Panc1 (cell line): ENCODE data around the gene NT5E. TPM values are rescaled to one million over a fixed set of nuclear protein-coding genes. Genes with fewer than 3 reads are reported as not detected.
A peak's percentile ranks its signal among the peaks of the same experiment; 100 is the strongest.

ENCODE experiments used
- ATAC-seq: fragments of 200-7000 bp; cut with Tn5 transposase; 2 replicates; pipeline ENCODE4 v1.9.1; 2020; ENCODE audit warnings: mild to moderate bottlenecking, moderate library complexity
- BruUV-seq: library from RNA; stranded (reverse); fragments of 400-500 nt; replicated peaks from 2 replicates; lab custom pipeline; 2021; lab: Mats Ljungman, UMichigan
- CTCF ChIA-PET: fragments of 300-600 bp; sonication (Branson Sonifier 250); formaldehyde crosslinking; loops from one replicate; lab custom pipeline; 2022; ENCODE audit warnings: antibody characterized with exemption; lab: Charles Lee
- POLR2A ChIA-PET: fragments of 300-600 bp; sonication (Branson Sonifier 250); formaldehyde crosslinking; loops from one replicate; lab custom pipeline; 2022; ENCODE audit warnings: antibody characterized with exemption; lab: Charles Lee
- DNase-seq: peaks from one replicate; pipeline ENCODE4 v3.0.0-alpha.2; 2010; ENCODE audit warnings: low read depth, low spot score
- H3K27ac ChIP-seq: 2 replicates; pipeline ENCODE4 v1.5.1; 2011; ENCODE audit warnings: mild to moderate bottlenecking, low read length, inconsistent platforms
- H3K27me3 ChIP-seq: fragments of 200-500 bp; sonication (Bioruptor generic); 2 replicates; pipeline ENCODE4 v1.6.0; 2014; ENCODE audit warnings: low read length, inconsistent platforms; ENCODE audit not compliant: control insufficient read depth, insufficient read depth
- H3K36me3 ChIP-seq: fragments of 200-500 bp; sonication (Bioruptor generic); 2 replicates; pipeline ENCODE4 v1.5.1; 2014; ENCODE audit warnings: inconsistent platforms, mild to moderate bottlenecking, low read length, moderate library complexity; ENCODE audit not compliant: control insufficient read depth, insufficient read depth
- H3K4me1 ChIP-seq: 2 replicates; pipeline ENCODE4 v1.5.1; 2011; ENCODE audit warnings: inconsistent platforms, mild to moderate bottlenecking, low read length, moderate library complexity; ENCODE audit not compliant: control insufficient read depth, insufficient read depth
- H3K4me3 ChIP-seq, 2 experiments: 2 replicates each; pipeline ENCODE4 v1.5.1; 2011 to 2012; ENCODE audit warnings: low read depth in 2 of 2, low read length in 2 of 2, mild to moderate bottlenecking in 2 of 2, inconsistent platforms in 1 of 2, moderate library complexity in 1 of 2
- H3K9me3 ChIP-seq: fragments of 200-500 bp; sonication (Bioruptor generic); 2 replicates; pipeline ENCODE4 v1.5.1; 2014; ENCODE audit warnings: low read depth, mild to moderate bottlenecking, inconsistent platforms, low read length, moderate library complexity; ENCODE audit not compliant: control insufficient read depth, insufficient read depth
- POLR2AphosphoS5 ChIP-seq: IDR thresholded peaks from 2 replicates; pipeline ENCODE4 v1.6.1; 2012; ENCODE audit warnings: mild to moderate bottlenecking, low read depth, low read length, moderate library complexity
- SIN3A ChIP-seq: IDR thresholded peaks from 2 replicates; pipeline ENCODE4 v1.6.1; 2012; ENCODE audit warnings: low read depth, mild to moderate bottlenecking, low read length, moderate library complexity, borderline replicate concordance; ENCODE audit not compliant: insufficient read depth
- TCF7L2 ChIP-seq: IDR thresholded peaks from 2 replicates; pipeline ENCODE4 v1.6.1; 2011; ENCODE audit warnings: mild to moderate bottlenecking, low read depth, low read length, inconsistent platforms
- in situ Hi-C: cut with HindIII; loops from 2 replicates; pipeline ENCODE4 v1.10.0; 2016; ENCODE audit warnings: low sequenced_read_pairs, low pct_unique_long_range_greater_than_20kb
- intact Hi-C: fragments of 100-400 bp; cut with micrococcal nuclease; formaldehyde crosslinking; loops from one replicate; pipeline ENCODE4 v1.10.0; 2022; ENCODE audit not compliant: unreplicated experiment
- total RNA-seq: library from RNA; stranded (reverse); gene quantifications from one replicate; pipeline ENCODE4 v1.2.1, GENCODE V29; 2021; ENCODE audit not compliant: unreplicated experiment
- TF ChIP-seq, protein P1 (sequence below): fragments of 450-650 bp; IDR thresholded peaks from 2 replicates; pipeline ENCODE4 v1.5.1; 2017; ENCODE audit warnings: mild to moderate bottlenecking
- TF ChIP-seq, protein P2 (sequence below), 2 experiments: IDR thresholded peaks; 2 replicates each; pipeline ENCODE4 v1.6.1; 2011 to 2012; ENCODE audit warnings: low read depth in 2 of 2, control low read depth in 1 of 2, low read length in 1 of 2, mild to moderate bottlenecking in 1 of 2, moderate library complexity in 1 of 2; ENCODE audit not compliant: insufficient read depth in 1 of 2

The NT5E gene
- total RNA-seq, 1 experiment from 2014 or later: 58.4 TPM

- Histone ChIP-seq H3K27ac (no peak overlapping the region), H3K36me3 (peaks cover 37% of the 10 kb centered on the region), H3K4me3 (no peak overlapping the region), H3K9me3 (no peaks in the 10 kb centered on the region), H3K27me3 (no peaks in the 10 kb centered on the region), H3K4me1 (no peaks in the 10 kb centered on the region)
- POLR2A ChIA-PET: no interaction called here
- BruUV-seq: no TSS peak
- CTCF ChIA-PET: interaction anchor here (0.5 to 1.4 kb wide), 2 partner anchors 87 to 182 kb away, joined by 3 to 4 read pairs; partner anchors contain the start of gene NT5E
- in situ Hi-C loops (no loop called here), intact Hi-C loops (loop anchor here (2.0 kb wide), 1 partner anchor 180 kb away; no protein-coding TSS in a partner anchor)
- TF ChIP-seq, protein P1, sequence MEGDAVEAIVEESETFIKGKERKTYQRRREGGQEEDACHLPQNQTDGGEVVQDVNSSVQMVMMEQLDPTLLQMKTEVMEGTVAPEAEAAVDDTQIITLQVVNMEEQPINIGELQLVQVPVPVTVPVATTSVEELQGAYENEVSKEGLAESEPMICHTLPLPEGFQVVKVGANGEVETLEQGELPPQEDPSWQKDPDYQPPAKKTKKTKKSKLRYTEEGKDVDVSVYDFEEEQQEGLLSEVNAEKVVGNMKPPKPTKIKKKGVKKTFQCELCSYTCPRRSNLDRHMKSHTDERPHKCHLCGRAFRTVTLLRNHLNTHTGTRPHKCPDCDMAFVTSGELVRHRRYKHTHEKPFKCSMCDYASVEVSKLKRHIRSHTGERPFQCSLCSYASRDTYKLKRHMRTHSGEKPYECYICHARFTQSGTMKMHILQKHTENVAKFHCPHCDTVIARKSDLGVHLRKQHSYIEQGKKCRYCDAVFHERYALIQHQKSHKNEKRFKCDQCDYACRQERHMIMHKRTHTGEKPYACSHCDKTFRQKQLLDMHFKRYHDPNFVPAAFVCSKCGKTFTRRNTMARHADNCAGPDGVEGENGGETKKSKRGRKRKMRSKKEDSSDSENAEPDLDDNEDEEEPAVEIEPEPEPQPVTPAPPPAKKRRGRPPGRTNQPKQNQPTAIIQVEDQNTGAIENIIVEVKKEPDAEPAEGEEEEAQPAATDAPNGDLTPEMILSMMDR: peak; percentile 56; the same call in 1 of the 2 replicates
- TF ChIP-seq TCF7L2: no peak
- no peak for ATAC-seq
- DNase-seq: no peak
These were observed 87.2 kb downstream of the NT5E start for GRCh38 chr6:85537055-85537494.

GRCh38 chr6:85544776-85545175 lies 94.9 kb downstream of the NT5E start:
- no peaks in the 10 kb centered on the region for H3K4me1 ChIP-seq
- intact Hi-C loops: no loop called here
- BruUV-seq: no TSS peak
- H3K4me3 ChIP-seq: no peak overlapping the region
- H3K36me3 ChIP-seq: peaks cover 17% of the 10 kb centered on the region; the same call in 1 of the 2 replicates
- in situ Hi-C loops: no loop called here
- DNase-seq: no peak
- ATAC-seq: no peak
- ChIA-PET CTCF (no interaction called here), POLR2A (no interaction called here)
- H3K27me3 ChIP-seq: no peaks in the 10 kb centered on the region
- TF ChIP-seq SIN3A (no peak), POLR2AphosphoS5 (no peak), TCF7L2 (no peak)
- TF ChIP-seq, protein P1: no peak
- TF ChIP-seq, protein P2, sequence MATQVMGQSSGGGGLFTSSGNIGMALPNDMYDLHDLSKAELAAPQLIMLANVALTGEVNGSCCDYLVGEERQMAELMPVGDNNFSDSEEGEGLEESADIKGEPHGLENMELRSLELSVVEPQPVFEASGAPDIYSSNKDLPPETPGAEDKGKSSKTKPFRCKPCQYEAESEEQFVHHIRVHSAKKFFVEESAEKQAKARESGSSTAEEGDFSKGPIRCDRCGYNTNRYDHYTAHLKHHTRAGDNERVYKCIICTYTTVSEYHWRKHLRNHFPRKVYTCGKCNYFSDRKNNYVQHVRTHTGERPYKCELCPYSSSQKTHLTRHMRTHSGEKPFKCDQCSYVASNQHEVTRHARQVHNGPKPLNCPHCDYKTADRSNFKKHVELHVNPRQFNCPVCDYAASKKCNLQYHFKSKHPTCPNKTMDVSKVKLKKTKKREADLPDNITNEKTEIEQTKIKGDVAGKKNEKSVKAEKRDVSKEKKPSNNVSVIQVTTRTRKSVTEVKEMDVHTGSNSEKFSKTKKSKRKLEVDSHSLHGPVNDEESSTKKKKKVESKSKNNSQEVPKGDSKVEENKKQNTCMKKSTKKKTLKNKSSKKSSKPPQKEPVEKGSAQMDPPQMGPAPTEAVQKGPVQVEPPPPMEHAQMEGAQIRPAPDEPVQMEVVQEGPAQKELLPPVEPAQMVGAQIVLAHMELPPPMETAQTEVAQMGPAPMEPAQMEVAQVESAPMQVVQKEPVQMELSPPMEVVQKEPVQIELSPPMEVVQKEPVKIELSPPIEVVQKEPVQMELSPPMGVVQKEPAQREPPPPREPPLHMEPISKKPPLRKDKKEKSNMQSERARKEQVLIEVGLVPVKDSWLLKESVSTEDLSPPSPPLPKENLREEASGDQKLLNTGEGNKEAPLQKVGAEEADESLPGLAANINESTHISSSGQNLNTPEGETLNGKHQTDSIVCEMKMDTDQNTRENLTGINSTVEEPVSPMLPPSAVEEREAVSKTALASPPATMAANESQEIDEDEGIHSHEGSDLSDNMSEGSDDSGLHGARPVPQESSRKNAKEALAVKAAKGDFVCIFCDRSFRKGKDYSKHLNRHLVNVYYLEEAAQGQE (IDR thresholded peaks at IDR 0.05; ENCODE audit: insufficient read depth in 1 of 2, low read depth in 2 of 2, low read length in 1 of 2): no peak
- H3K9me3 ChIP-seq: no peaks in the 10 kb centered on the region
- H3K27ac ChIP-seq: no peak overlapping the region

Other genes starting within 250 kb of the NT5E start
- 119 TPM for gene SNX14, start 143.8 kb downstream of the NT5E start, total RNA-seq
- gene SYNCRIP, start 192.8 kb downstream of the NT5E start, total RNA-seq: 141 TPM